NOMO-1 treated with DMSO at 0.1 percent for 48 hours (cell line): ENCODE results near the gene IFITM2.
"Not testable (repeated sequence)": the region's sequence is repeated elsewhere in the genome, so short reads cannot be mapped to it uniquely, and the experiment has no call there.

Source experiments
- DNase-seq: peaks from one replicate; lab custom pipeline; 2025; ENCODE audit not compliant: unreplicated experiment; lab: John Stamatoyannopoulos, UW

The IFITM2 gene

DNA sequence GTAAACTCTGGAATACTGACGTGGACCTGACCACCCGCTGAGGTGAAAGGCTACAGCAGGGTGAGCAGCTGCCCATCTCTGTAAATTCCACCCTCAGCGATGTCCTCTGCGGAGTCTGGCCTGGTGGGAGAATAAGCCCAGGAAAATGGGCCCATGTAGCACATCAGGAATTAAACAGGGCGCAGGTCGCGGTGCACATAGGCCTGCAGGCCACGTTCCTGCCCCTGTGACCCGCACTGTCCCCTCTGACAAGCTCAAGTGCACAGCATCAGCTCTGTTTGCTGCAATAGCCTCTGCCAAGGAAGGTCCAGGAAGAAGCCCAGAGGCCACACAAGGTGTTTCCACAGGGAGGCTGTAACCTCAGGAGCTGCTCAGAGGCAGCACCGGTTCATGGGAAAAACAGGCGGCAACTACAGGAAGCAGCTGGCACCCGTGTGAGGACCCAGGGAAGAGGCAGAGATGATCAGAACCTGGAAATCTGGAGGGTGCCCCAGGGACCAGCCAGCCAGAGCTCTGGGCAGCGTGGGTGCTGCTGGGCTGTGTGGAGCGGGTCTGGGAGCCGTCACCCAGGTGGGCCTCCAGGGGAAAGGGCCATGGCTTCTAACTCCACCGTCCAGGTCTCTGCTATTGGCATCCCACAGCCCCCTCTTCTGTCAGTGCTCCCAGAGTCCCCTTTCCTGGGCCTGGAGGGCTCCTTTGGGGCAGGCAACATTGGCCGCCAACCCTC, 808 bp upstream of the IFITM2 start:
- DNase-seq: no peak

DNA sequence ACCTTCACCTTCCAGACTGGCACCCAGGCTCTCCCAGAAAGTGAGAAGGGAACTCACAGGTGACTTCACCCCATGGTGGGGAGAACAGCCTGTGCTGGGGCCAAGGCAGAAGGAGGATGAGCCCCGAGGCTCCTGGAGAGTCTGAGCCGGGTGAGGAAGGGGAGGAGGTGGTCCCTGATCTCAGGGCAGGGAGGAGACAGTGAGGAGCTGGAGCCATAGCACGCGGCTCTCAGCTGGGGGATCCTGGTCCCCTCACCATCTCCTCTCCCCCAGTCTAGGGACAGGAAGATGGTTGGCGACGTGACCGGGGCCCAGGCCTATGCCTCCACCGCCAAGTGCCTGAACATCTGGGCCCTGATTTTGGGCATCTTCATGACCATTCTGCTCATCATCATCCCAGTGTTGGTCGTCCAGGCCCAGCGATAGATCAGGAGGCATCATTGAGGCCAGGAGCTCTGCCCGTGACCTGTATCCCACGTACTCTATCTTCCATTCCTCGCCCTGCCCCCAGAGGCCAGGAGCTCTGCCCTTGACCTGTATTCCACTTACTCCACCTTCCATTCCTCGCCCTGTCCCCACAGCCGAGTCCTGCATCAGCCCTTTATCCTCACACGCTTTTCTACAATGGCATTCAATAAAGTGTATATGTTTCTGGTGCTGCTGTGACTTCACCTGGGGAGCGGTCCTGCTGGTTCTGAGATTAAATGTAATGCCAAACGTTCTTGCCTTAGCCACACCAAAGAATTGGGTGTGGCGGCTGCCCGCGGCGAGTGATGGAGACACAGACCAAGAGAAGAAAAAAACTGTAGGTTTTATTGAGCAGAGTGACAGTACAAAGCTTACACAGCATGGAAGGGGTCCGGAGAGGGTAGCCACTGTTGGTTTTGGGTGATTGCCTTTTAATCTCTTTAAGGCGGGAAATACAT, 1.4 kb downstream of the IFITM2 start:
- DNase-seq: not testable (repeated sequence)

DNA sequence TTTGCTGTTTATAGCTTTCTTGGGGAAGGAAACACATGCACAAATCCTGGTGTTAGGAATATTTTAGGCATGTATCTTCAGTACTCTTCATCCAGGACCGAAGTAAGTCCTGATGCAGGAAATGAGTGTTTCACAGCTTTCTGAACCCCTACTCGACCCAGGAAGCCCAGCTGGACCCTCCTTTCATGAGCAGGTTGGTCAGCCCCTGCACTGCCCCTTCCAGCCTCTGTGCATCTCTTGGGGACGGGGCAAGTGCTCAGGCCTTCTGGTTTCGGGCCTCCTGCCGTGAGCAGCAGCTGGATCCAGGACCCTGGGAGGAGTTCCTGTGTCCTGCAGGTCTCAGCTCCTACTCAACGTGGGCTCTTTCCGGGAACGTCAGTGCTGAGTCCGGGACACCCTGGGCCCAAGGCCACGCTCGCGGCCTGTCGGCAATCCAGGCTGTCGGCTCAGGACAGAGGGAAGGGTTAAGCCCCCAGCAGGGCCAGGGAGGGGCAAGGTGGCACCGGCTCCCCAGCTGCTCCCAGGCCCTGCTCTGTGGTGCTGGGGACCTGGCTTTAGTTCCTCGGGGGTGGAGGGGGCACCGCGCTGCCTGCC, 2.5 kb downstream of the IFITM2 start:
- DNase-seq: not testable (repeated sequence)

DNA sequence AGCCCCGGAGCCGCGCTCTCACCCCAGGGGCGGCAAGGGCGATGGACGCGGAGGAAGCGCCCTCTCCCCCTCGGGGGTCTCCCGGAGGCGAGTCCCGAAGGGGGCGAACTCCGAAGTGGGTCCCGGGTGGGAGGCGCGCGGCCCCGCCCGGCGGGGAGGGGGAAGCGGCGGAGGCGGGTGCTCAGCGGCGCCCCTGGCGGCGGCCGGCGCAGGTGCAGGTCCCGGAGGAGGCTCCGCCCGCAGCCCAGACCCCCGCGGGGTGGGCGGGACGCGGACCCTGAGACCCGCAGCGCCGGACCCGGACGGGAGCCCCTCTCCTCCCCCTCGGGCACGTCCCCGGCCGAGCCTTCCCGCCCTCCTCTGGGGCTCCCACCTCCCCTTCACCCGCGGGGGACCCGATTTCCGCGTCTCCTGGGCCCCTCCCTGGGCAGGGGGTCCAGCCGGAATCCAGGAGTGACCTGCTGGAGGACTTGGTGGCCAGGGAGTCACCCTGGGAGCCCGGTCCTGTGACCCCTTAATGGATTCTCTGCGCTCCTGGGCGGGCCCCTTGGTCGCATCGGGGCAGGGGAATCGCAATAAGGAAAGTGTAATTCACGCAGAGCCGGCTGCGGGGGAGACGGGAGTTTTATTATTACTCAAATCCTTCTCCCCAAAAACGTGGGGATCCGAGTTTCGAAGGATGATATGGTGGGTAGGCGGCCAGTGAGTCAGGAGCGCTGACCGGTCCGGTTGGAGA, 3.6 kb downstream of the IFITM2 start:
- DNase-seq: not testable (repeated sequence)

DNA sequence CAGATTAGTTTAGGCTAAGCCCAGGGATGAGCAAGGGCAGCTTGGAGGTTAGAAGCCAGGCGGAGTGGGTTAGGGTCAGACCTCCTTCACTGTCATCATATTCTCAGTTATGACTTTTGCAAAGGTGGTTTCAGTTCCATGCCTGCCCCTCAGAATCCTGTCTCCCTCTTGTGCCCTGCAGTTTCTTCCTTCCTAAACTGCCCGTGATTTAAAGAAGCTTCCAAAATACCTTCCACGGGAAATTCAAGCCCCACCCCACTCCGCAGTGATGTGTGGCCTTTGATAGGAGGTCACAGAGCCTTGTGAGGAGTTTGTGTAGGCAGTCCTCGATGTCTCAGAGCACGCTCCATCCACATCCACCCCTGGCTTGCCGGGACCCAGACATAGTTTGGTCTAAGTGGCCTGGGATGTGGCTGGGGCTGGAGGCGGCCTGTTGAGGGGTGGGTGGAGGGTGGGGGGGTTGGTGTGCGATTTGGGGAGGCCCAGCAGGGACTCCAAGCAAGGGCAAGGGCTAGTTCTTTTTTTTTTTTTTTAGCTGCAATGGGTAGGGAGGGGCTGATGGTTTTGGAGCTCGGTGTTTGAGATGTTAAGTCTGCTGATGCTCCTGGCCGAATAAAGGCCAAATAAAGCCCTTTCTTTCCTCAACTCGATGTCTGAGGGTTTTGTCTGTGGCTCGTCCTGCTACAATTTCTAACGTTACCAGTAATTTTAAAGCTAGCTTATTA, 4.6 kb downstream of the IFITM2 start:
- no peak for DNase-seq

DNA sequence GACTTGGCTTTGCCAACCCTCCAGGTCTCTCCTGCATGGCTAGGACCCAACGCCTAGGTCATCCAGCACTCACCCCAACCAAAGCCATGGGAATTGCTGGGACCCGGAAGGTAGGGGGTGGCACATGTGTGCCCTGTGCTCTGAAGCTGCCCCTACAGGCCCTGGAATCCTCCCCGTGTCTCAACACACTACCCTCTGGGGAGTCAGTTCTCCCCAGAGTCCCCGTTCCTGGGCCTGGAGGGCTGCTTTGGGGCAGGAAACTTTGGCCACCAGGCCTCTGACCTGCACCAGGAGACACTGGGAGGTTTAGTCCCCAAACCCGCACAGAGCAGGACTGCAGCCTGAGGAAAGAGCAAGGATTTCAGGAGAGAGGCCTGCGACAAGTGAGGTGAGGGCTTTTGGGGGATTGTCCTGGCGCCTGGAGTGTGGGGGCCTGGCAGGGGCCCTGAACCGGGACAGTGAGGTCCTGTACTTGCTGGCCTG, 5.7 kb downstream of the IFITM2 start:
- no peak for DNase-seq

DNA sequence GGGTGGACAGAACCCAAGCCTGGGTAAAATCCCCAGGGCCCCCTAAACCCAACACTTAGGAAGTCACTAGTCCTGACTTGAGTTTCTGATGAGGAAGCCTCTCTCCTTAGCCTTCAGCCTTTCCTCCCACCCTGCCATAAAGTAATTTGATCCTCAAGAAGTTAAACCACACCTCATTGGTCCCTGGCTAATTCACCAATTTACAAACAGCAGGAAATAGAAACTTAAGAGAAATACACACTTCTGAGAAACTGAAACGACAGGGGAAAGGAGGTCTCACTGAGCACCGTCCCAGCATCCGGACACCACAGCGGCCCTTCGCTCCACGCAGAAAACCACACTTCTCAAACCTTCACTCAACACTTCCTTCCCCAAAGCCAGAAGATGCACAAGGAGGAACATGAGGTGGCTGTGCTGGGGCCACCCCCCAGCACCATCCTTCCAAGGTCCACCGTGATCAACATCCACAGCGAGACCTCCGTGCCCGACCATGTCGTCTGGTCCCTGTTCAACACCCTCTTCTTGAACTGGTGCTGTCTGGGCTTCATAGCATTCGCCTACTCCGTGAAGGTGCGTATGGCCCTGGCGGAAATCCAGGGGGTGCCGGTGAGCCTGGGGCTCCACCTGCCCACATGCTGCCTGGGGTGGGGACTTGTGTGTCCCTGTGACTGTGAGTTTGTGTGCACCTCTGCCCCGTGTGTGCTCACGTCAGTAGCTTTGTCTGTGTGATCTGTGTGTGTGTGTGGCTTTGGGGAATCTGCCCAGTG, 6.4 kb downstream of the IFITM2 start, which contains the start of gene IFITM1:
Gene IFITM1 (plus strand): TSS at position 254 of the 767 bp plus-strand sequence. CDS start 131 bp downstream, at position 385.
- DNase-seq: peak; percentile 41

DNA sequence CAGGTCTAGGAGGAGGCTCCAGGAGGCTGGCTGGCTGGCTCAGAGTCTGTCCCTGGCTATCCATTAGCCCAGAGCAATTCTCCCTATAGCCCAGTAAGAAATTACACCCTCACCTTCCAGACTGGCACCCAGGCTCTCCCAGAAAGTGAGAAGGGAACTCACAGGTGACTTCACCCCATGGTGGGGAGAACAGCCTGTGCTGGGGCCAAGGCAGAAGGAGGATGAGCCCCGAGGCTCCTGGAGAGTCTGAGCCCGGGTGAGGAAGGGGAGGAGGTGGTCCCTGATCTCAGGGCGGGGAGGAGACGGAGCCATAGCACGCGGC, 6.9 kb downstream of the IFITM2 start:
- DNase-seq: not testable (repeated sequence)

DNA sequence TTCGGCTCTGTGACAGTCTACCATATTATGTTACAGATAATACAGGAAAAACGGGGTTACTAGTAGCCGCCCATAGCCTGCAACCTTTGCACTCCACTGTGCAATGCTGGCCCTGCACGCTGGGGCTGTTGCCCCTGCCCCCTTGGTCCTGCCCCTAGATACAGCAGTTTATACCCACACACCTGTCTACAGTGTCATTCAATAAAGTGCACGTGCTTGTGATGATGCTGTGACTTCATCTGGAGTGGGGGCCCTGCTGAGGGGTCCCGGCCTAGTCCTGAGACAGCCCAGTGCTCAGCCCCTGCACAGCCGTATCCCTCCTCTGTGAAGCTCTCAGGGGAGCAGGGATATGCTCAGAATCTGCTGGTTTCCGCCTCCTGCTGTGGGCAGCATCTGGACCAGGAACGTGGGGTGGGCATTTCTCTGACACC, 7.5 kb downstream of the IFITM2 start:
- no peak for DNase-seq

DNA sequence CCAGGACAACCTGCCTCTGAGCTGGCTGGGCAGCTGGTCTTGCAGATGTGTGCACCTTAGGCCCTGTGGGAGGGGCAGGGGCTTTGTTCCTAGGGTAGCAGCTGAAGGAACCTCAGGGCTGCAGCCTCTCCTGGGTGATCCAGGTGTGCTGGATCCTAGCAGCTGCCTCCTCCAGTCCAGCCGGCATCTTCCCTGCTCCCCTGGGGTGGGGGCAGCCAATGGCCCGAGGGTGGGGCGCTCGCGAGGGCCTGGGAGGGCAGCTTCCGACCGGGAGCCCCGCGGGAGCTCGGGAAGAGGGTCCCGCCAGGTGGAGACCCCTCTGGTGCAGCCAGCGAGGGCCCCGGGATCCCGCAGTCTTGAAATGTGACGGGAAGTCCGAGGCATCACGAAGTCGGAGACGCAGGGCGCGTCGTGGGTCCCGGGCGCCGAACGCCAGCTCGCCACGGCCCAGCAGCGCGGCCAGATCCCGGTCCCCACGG, 7.9 kb downstream of the IFITM2 start:
- no peak for DNase-seq

DNA sequence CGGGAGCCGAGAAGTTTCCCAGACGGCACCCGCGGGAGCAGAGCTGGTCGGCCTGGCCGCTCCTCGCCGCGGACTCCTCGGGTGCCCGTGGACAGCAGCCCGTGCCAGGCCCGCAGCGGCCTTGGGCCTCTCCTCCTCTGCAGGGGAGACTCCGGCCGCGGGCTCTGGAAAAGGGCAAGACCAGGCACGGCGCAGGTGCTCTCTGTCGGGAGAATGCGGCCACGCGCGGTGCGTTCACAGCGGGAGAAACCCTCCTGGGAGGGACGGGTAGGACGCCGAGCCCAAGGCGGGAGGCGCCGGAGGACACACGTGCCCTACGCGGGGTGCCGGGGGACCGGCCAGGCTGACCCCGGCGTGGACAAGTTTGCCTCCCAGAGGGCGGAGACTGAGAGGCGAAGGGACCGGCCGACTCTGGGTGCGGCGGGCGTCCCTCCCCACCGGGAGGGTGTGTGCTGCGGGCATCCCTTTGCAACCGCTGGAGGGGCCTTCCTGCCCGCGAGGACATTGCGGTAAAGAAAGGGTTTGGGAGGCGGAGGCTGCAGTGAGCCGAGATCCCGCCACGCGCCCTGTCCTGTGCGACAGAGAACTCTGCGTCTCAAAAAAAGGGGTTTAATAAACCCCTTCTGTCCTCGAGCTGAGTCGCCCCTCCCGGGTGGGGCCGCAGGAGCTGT, 8.6 kb downstream of the IFITM2 start:
- no peak for DNase-seq

DNA sequence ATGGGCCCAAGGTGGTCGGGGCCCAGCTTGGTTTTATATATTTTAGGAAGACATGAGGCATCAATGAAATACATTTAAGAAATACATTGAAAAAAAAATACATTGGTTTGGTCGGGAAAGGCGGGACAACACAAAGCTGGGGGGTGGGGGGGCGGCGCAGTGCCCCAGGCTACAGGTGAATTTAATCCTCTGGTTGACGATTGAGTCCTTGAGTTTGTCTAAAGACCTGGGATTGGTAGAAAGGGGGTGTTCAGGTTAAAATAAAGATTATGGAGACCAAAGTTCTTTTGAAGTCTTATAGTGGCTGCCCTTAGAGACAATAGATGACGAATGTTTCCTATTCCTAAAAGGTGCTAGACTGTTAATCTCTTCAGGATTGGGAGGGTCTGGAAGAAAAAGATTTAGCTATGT, 9.3 kb downstream of the IFITM2 start:
- no peak for DNase-seq

DNA sequence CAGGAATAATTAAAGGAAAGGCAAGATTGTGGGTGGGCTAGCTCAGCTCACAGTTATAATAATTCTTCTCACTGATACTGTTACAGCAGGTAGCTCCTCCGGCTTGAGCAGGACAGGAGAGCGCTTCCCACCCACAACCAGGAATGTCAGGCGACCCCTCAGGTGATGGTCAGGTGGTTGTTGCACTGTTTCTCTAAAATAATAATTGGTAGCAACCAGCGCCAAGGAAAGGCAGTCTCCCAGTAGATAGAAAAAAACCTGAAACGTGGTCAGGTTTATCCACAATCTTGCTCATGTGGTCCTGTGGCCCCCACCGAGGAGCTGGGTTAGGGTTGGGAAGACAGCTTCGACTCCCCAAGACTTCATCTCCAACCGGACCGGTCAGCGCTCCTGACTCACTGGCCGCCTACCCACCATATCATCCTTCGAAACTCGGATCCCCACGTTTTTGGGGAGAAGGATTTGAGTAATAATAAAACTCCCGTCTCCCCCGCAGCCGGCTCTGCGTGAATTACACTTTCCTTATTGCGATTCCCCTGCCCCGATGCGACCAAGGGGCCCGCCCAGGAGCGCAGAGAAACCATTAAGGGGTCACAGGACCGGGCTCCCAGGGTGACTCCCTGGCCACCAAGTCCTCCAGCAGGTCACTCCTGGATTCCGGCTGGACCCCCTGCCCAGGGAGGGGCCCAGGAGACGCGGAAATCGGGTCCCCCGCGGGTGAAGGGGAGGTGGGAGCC, 10.2 kb downstream of the IFITM2 start:
- DNase-seq: not testable (repeated sequence)

DNA sequence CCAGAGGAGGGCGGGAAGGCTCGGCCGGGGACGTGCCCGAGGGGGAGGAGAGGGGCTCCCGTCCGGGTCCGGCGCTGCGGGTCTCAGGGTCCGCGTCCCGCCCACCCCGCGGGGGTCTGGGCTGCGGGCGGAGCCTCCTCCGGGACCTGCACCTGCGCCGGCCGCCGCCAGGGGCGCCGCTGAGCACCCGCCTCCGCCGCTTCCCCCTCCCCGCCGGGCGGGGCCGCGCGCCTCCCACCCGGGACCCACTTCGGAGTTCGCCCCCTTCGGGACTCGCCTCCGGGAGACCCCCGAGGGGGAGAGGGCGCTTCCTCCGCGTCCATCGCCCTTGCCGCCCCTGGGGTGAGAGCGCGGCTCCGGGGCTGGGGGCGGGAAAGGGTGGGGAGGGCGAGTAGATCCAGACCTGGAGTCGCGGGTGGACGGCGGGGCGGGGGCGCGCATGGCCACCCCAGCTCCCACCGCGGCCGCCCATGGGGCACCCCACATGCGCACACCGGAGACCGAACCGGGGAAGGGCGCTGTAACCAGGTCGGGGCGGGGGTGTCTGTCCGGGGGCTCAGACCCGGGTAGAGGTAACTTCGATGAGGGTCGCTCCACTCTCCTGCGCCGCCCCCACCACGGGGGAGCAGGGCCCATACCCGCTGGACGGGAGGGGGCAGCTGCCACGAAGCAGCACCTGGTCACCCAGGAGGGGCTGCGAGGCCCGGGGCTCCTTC, 10.9 kb downstream of the IFITM2 start:
- DNase-seq: not testable (repeated sequence)

DNA sequence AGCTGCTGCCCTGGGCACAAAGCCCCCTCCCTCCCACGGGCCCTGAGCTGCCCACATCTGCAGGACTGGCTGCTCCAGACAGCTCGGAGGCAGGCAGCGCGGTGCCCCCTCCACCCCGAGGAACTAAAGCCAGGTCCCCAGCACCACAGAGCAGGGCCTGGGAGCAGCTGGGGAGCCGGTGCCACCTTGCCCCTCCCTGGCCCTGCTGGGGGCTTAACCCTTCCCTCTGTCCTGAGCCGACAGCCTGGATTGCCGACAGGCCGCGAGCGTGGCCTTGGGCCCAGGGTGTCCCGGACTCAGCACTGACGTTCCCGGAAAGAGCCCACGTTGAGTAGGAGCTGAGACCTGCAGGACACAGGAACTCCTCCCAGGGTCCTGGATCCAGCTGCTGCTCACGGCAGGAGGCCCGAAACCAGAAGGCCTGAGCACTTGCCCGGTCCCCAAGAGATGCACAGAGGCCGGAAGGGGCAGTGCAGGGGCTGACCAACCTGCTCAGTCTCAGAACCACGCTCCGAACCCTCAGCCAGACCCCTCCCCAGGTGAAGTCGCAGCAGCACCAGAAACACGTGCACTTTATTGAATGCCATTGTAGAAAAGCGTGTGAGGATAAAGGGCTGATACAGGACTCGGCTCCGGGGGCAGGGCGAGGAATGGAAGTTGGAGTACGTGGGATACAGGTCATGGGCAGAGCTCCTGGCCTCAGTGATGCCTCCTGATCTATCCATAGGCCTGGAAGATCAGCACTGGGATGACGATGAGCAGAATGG, 11.7 kb downstream of the IFITM2 start:
- not testable (repeated sequence) for DNase-seq

DNA sequence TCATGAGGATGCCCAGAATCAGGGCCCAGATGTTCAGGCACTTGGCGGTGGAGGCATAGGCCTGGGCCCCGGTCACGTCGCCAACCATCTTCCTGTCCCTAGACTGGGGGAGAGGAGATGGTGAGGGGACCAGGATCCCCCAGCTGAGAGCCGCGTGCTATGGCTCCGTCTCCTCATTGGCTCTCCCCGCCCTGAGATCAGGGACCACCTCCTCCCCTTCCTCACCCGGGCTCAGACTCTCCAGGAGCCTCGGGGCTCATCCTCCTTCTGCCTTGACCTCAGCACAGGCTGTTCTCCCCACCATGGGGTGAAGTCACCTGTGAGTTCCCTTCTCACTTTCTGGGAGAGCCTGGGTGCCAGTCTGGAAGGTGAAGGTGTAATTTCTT, 12.3 kb downstream of the IFITM2 start:
- DNase-seq: not testable (repeated sequence)

DNA sequence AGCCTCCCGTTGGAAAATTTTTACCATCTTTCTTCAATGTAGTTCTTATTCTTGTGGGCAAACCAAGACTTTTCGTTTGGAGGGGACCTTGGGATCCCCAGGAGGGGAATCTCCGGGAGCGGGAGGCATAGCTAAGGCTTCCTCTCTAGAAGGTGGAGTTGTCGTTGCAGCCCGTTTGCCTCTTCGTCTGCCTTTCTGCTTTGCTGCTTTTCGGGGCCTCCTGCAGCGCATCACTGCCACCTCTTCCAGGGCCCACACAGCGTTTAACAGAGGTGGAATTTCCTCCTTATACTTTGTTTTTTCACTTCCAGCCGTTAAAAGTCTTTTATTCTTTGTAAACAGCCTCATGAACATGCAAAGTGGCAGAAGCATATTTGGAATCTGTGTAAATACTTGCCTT, 16.5 kb downstream of the IFITM2 start:
- DNase-seq: no peak
